IMR-90 (cell line): ENCODE measurements around the gene CTCF. TPM values are rescaled to one million over a fixed set of nuclear protein-coding genes. Genes with fewer than 3 reads are reported as not detected.

Source experiments
- ATAC-seq: fragments of 200-7000 bp; cut with Tn5 transposase; 2 replicates; pipeline ENCODE4 v1.9.1; 2020; ENCODE audit warnings: low read depth, mild to moderate bottlenecking, moderate library complexity
- BruUV-seq: library from RNA; stranded (reverse); fragments of 400-500 nt; replicated peaks from 2 replicates; lab custom pipeline; 2021; lab: Mats Ljungman, UMichigan
- CTCF ChIA-PET: fragments of 300-600 bp; formaldehyde crosslinking; extraction: SDS; loops from one replicate; lab custom pipeline; 2021; ENCODE audit warnings: antibody characterized with exemption; lab: Yijun Ruan, JAX
- POLR2A ChIA-PET: fragments of 300-600 bp; sonication (Branson Sonifier 250); formaldehyde crosslinking; loops from one replicate; lab custom pipeline; 2022; ENCODE audit warnings: antibody characterized with exemption; ENCODE audit not compliant: unreplicated experiment; lab: Charles Lee
- DNase-seq: peaks from one replicate; pipeline ENCODE4 v3.0.0; 2013
- H2AFZ ChIP-seq: replicated peaks from 2 replicates; pipeline ENCODE3; 2013; ENCODE audit warnings: low read length, mild to moderate bottlenecking; ENCODE audit not compliant: poor library complexity
- H2AK5ac ChIP-seq: 2 replicates; pipeline ENCODE4 v1.6.1; 2013; ENCODE audit warnings: low read depth, low read length, inconsistent platforms
- H2AK9ac ChIP-seq: replicated peaks from 2 replicates; pipeline ENCODE3; 2013; ENCODE audit warnings: mild to moderate bottlenecking, low read depth, low read length, moderate library complexity; ENCODE audit not compliant: poor library complexity
- H2BK120ac ChIP-seq: 2 replicates; pipeline ENCODE4 v1.6.1; 2013; ENCODE audit warnings: low read depth, low read length, inconsistent platforms
- H2BK15ac ChIP-seq: 3 replicates; pipeline ENCODE4 v1.6.1; 2013; ENCODE audit warnings: low read depth, low read length, inconsistent platforms
- H2BK20ac ChIP-seq: 2 replicates; pipeline ENCODE4 v1.6.1; 2013; ENCODE audit warnings: low read depth, mild to moderate bottlenecking, inconsistent platforms, low read length, moderate library complexity
- H2BK5ac ChIP-seq: 2 replicates; pipeline ENCODE4 v1.6.1; 2013; ENCODE audit warnings: mild to moderate bottlenecking, low read depth, low read length, inconsistent platforms; ENCODE audit not compliant: poor library complexity, severe bottlenecking
- H3K14ac ChIP-seq: replicated peaks from 2 replicates; pipeline ENCODE4 v1.6.1; 2013; ENCODE audit warnings: low read depth, low read length, inconsistent platforms
- H3K18ac ChIP-seq: 2 replicates; pipeline ENCODE4 v1.6.1; 2013; ENCODE audit warnings: low read depth, low read length, control low read depth
- H3K23ac ChIP-seq: 2 replicates; pipeline ENCODE4 v1.6.1; 2013; ENCODE audit warnings: low read depth, low read length, inconsistent platforms
- H3K27ac ChIP-seq: 2 replicates; pipeline ENCODE4 v1.5.1; 2013; ENCODE audit warnings: mild to moderate bottlenecking, control low read depth, low read length; ENCODE audit not compliant: insufficient read depth
- H3K27me3 ChIP-seq: 2 replicates; pipeline ENCODE4 v1.6.1; 2013; ENCODE audit warnings: low read length; ENCODE audit not compliant: control insufficient read depth, insufficient read depth
- H3K36me3 ChIP-seq: 2 replicates; pipeline ENCODE4 v1.6.1; 2013; ENCODE audit warnings: low read length, mixed read lengths; ENCODE audit not compliant: control insufficient read depth, insufficient read depth
- H3K4ac ChIP-seq: 2 replicates; pipeline ENCODE4 v1.6.1; 2013; ENCODE audit warnings: low read depth, low read length, inconsistent platforms
- H3K4me1 ChIP-seq: 2 replicates; pipeline ENCODE4 v1.6.1; 2013; ENCODE audit warnings: low read length, mixed read lengths; ENCODE audit not compliant: control insufficient read depth, insufficient read depth
- H3K4me2 ChIP-seq: 2 replicates; pipeline ENCODE4 v1.6.1; 2013; ENCODE audit warnings: low read depth, mild to moderate bottlenecking, control low read depth, low read length, moderate library complexity
- H3K4me3 ChIP-seq: 2 replicates; pipeline ENCODE4 v1.5.1; 2013; ENCODE audit warnings: low read depth, mild to moderate bottlenecking, control low read depth, low read length, moderate library complexity; ENCODE audit not compliant: insufficient read depth
- H3K56ac ChIP-seq: 2 replicates; pipeline ENCODE4 v1.6.1; 2013; ENCODE audit warnings: low read length, inconsistent platforms; ENCODE audit not compliant: insufficient read depth; ENCODE audit errors: extremely low read depth
- H3K79me1 ChIP-seq, 2 experiments: 2 replicates each; pipeline ENCODE4 v1.6.1; 2013; ENCODE audit warnings: low read length in 2 of 2, inconsistent platforms in 1 of 2, low read depth in 1 of 2
- H3K9ac ChIP-seq: 2 replicates; pipeline ENCODE4 v1.6.1; 2013; ENCODE audit warnings: low read depth, low read length, control low read depth
- H3K9me1 ChIP-seq: 2 replicates; pipeline ENCODE4 v1.6.1; 2013; ENCODE audit warnings: low read length, inconsistent platforms; ENCODE audit not compliant: insufficient read depth
- H3K9me3 ChIP-seq: 2 replicates; pipeline ENCODE4 v1.6.1; 2013; ENCODE audit warnings: low read length; ENCODE audit not compliant: control insufficient read depth, insufficient read depth
- H4K20me1 ChIP-seq: 2 replicates; pipeline ENCODE4 v1.6.1; 2013; ENCODE audit warnings: low read length, inconsistent platforms; ENCODE audit not compliant: insufficient read depth
- H4K5ac ChIP-seq: 2 replicates; pipeline ENCODE4 v1.6.1; 2013; ENCODE audit warnings: mild to moderate bottlenecking, low read depth, low read length, control low read depth
- H4K8ac ChIP-seq, 2 experiments: 2 replicates each; pipeline ENCODE4 v1.6.1; 2013; ENCODE audit warnings: low read depth in 2 of 2, low read length in 2 of 2, control low read depth in 1 of 2, inconsistent platforms in 1 of 2
- H4K91ac ChIP-seq: 2 replicates; pipeline ENCODE4 v1.6.1; 2013; ENCODE audit warnings: low read depth, low read length, inconsistent platforms; ENCODE audit not compliant: insufficient read depth
- ELK1 ChIP-seq: fragments of 150-350 bp; IDR thresholded peaks from 2 replicates; pipeline ENCODE4 v1.6.1; 2016; ENCODE audit warnings: low read depth, mild to moderate bottlenecking, low read length, moderate library complexity, borderline replicate concordance
- MAZ ChIP-seq: IDR thresholded peaks from 2 replicates; pipeline ENCODE4 v1.6.1; 2012; ENCODE audit warnings: low read depth, mild to moderate bottlenecking, low read length, improper control_type of control experiment, moderate library complexity, borderline replicate concordance
- WGBS, 2 experiments: methylation state at CpG; one replicate each; pipeline versions ENCODE4 v1.1.5 to v1.1.7; 2013; ENCODE audit warnings: missing lambda C conversion rate in 2 of 2; ENCODE audit not compliant: insufficient read length in 1 of 2; ENCODE audit errors: extremely low coverage in 2 of 2; 5-methylcytosine and 5-hydroxymethylcytosine counted together
- dilution Hi-C: fragments of 300-500 bp; cut with HindIII; formaldehyde crosslinking; loops from one replicate; pipeline ENCODE4 v1.14.3; 2018; ENCODE audit warnings: low sequenced_read_pairs; ENCODE audit not compliant: unreplicated experiment
- in situ Hi-C: fragments of 300-500 bp; cut with MboI; formaldehyde crosslinking; loops from 3 replicates; pipeline ENCODE4 v1.14.3; 2019; ENCODE audit warnings: low sequenced_read_pairs, inconsistent platforms, mixed read lengths
- intact Hi-C: fragments of 100-400 bp; cut with micrococcal nuclease; formaldehyde crosslinking; loops from 2 replicates; pipeline ENCODE4 v1.10.0; 2022
- polyA plus RNA-seq, 3 experiments: library from polyadenylated mRNA; depleted of rRNA; stranded (reverse); fragments of >200 nt; gene quantifications; 2 replicates each; pipeline ENCODE4 v1.2.3, GENCODE V29; 2012; ENCODE audit warnings: low replicate concordance in 1 of 3
- total RNA-seq: library from RNA; depleted of rRNA; stranded (reverse); fragments of >200 nt; gene quantifications from 2 replicates; pipeline ENCODE4 v1.2.3, GENCODE V29; 2012

CTCF gene
- total and polyA plus RNA-seq, 2 of the 4 experiments (the other 2 are of a cell fraction): 16.1 to 22.8 TPM

GRCh38 chr16:67565470-67566100, 3.3 kb downstream of the CTCF start:
- ATAC-seq: no peak
- dilution Hi-C loops (no loop called here), in situ Hi-C loops (no loop called here), intact Hi-C loops (no loop called here)
- Histone ChIP-seq H2BK20ac (no peak overlapping the region), H3K23ac (no peak overlapping the region), H4K5ac (no peak overlapping the region), H2BK15ac (no peak overlapping the region), H3K4me3 (no peak overlapping the region), H3K9me3 (no peaks in the 10 kb centered on the region), H3K27ac (no peak overlapping the region), H3K4ac (no peak overlapping the region), H3K56ac (no peak overlapping the region), H3K79me1 (peaks cover 5 to 51% of the 10 kb centered on the region in 2 experiments; a peak in 3 of 4 replicates), H3K4me1 (peaks cover 5% of the 10 kb centered on the region), H2BK5ac (no peak overlapping the region), H3K9me1 (peaks cover 7% of the 10 kb centered on the region), H2AK5ac (no peak overlapping the region; the same call in 1 of the 2 replicates), H3K4me2 (no peak overlapping the region), H3K36me3 (no peaks in the 10 kb centered on the region), H4K8ac (no peak overlapping the region), H3K9ac (no peak overlapping the region), H3K18ac (no peak overlapping the region), H3K27me3 (no peaks in the 10 kb centered on the region), H4K20me1 (peaks cover 31% of the 10 kb centered on the region), H2AK9ac (no peak overlapping the region), H2AFZ (no peak overlapping the region), H2BK120ac (no peak overlapping the region), H3K14ac (no peak overlapping the region), H4K91ac (no peak overlapping the region)
- TF ChIP-seq ELK1: no peak
- no peak for TF ChIP-seq MAZ
- no TSS peak for BruUV-seq
- DNase-seq: no peak
- CTCF ChIA-PET: no interaction called here
- whole genome bisulfite sequencing, 2 experiments: 100% methylated on average over 1 of the region's 8 CpGs; no CpG with 5 or more reads in 1 of the 2 experiments
- POLR2A ChIA-PET: no interaction called here
